C4-2B (cell line): ENCODE results near the gene OR1J4.

Experiments used
- ZFX ChIP-seq: fragments of 450-650 bp; IDR thresholded peaks from 2 replicates; pipeline ENCODE4 v1.6.1; 2017
- TF ChIP-seq, protein P1 (sequence below): fragments of 450-650 bp; conservative IDR thresholded peaks from 2 replicates; pipeline ENCODE4 v1.5.1; 2017; ENCODE audit warnings: mild to moderate bottlenecking

DNA sequence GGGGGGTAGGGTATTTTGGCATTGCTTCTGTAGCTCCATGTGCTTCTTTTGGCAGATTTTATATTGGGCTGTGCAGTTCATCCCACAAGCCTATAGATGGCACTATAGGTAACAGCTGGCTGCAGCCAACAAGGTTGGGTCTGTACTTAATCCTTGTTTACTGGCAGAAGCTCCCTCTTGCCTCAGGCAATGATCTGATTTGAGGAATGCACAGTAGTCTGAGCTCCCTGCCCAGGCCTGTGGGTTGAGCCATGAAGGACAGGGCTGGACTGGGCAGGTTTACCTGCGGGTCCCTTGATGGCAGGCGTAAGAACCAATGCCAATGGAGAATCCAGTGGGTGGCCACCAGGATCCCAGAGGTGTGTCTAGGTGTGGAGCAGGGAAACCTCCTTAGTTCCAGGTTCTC is 20.1 kb upstream of the OR1J4 start:
- TF ChIP-seq, protein P1, sequence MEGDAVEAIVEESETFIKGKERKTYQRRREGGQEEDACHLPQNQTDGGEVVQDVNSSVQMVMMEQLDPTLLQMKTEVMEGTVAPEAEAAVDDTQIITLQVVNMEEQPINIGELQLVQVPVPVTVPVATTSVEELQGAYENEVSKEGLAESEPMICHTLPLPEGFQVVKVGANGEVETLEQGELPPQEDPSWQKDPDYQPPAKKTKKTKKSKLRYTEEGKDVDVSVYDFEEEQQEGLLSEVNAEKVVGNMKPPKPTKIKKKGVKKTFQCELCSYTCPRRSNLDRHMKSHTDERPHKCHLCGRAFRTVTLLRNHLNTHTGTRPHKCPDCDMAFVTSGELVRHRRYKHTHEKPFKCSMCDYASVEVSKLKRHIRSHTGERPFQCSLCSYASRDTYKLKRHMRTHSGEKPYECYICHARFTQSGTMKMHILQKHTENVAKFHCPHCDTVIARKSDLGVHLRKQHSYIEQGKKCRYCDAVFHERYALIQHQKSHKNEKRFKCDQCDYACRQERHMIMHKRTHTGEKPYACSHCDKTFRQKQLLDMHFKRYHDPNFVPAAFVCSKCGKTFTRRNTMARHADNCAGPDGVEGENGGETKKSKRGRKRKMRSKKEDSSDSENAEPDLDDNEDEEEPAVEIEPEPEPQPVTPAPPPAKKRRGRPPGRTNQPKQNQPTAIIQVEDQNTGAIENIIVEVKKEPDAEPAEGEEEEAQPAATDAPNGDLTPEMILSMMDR = peak; percentile 97
- no peak for TF ChIP-seq ZFX
